SK-N-SH treated with all-trans-retinoic acid at 6 μM for 48 hours (cell line): ENCODE results near the gene PRKAG2.

Source experiments
- ATAC-seq: fragments of 200-7000 bp; cut with Tn5 transposase; 3 replicates; pipeline ENCODE4 v1.9.1; 2020; ENCODE audit warnings: mild to moderate bottlenecking, moderate library complexity
- ARNTL ChIP-seq: fragments of 450-650 bp; formaldehyde crosslinking; IDR thresholded peaks from 2 replicates; pipeline ENCODE4 v1.5.0; 2020; ENCODE audit warnings: low read depth, mild to moderate bottlenecking, moderate library complexity, borderline replicate concordance
- CREB5 ChIP-seq: fragments of 250-450 bp; sonication (Bioruptor Pico); IDR thresholded peaks from 2 replicates; pipeline ENCODE4 v1.5.1; 2020; ENCODE audit warnings: low read depth, mild to moderate bottlenecking, moderate library complexity
- CSDC2 ChIP-seq: fragments of 250-450 bp; sonication (Bioruptor Pico); IDR thresholded peaks from 2 replicates; pipeline ENCODE4 v1.5.0; 2020; ENCODE audit warnings: mild to moderate bottlenecking, moderate library complexity
- GLIS3 ChIP-seq: fragments of 250-450 bp; sonication (Bioruptor Pico); IDR thresholded peaks from 2 replicates; pipeline ENCODE4 v1.5.0; 2020; ENCODE audit warnings: mild to moderate bottlenecking, moderate library complexity
- OSR1 ChIP-seq: fragments of 250-450 bp; sonication (Bioruptor Pico); IDR thresholded peaks from 2 replicates; pipeline ENCODE4 v1.8.0; 2022; ENCODE audit warnings: moderate library complexity, mild to moderate bottlenecking, inconsistent platforms
- PATZ1 ChIP-seq: fragments of 250-450 bp; sonication (Bioruptor Pico); IDR thresholded peaks from 2 replicates; pipeline ENCODE4 v1.8.0; 2020; ENCODE audit warnings: mild to moderate bottlenecking, moderate library complexity, borderline replicate concordance
- PPARA ChIP-seq: fragments of 250-450 bp; sonication (Bioruptor Pico); IDR thresholded peaks from 2 replicates; pipeline ENCODE4 v1.5.0; 2020; ENCODE audit warnings: mild to moderate bottlenecking, borderline replicate concordance
- RARB ChIP-seq: fragments of 250-450 bp; sonication (Bioruptor Pico); IDR thresholded peaks from 2 replicates; pipeline ENCODE4 v1.8.0; 2021; ENCODE audit warnings: mild to moderate bottlenecking, moderate library complexity
- SNAI2 ChIP-seq: fragments of 250-450 bp; sonication (Bioruptor Pico); IDR thresholded peaks from 2 replicates; pipeline ENCODE4 v1.5.0; 2020; ENCODE audit warnings: mild to moderate bottlenecking, moderate library complexity
- TCF4 ChIP-seq: fragments of 250-450 bp; sonication (Bioruptor Pico); IDR thresholded peaks from 2 replicates; pipeline ENCODE4 v1.8.0; 2021; ENCODE audit warnings: mild to moderate bottlenecking, moderate library complexity, borderline replicate concordance
- TOX ChIP-seq: fragments of 250-450 bp; sonication (Bioruptor Pico); IDR thresholded peaks from 2 replicates; pipeline ENCODE4 v1.8.0; 2021; ENCODE audit warnings: mild to moderate bottlenecking, moderate library complexity, borderline replicate concordance
- ZFP3 ChIP-seq: fragments of 250-450 bp; sonication (Bioruptor Pico); IDR thresholded peaks from 2 replicates; pipeline ENCODE4 v1.5.0; 2020; ENCODE audit warnings: mild to moderate bottlenecking, moderate library complexity
- ZFP30 ChIP-seq: fragments of 450-650 bp; formaldehyde crosslinking; IDR thresholded peaks from 2 replicates; pipeline ENCODE4 v1.5.0; 2022; ENCODE audit warnings: mild to moderate bottlenecking, moderate library complexity
- ZNF565 ChIP-seq: fragments of 450-650 bp; formaldehyde crosslinking; conservative IDR thresholded peaks from 2 replicates; pipeline ENCODE4 v1.5.0; 2020; ENCODE audit warnings: low read depth, mild to moderate bottlenecking, moderate library complexity
- ZNF70 ChIP-seq: fragments of 450-650 bp; formaldehyde crosslinking; IDR thresholded peaks from 2 replicates; pipeline ENCODE4 v1.5.0; 2020; ENCODE audit warnings: mild to moderate bottlenecking, moderate library complexity
- ZNF8 ChIP-seq: fragments of 450-650 bp; formaldehyde crosslinking; IDR thresholded peaks from 2 replicates; pipeline ENCODE4 v1.5.0; 2020; ENCODE audit warnings: mild to moderate bottlenecking, moderate library complexity
- TF ChIP-seq, protein P1 (sequence below): fragments of 250-450 bp; sonication (Bioruptor Pico); IDR thresholded peaks from 2 replicates; pipeline ENCODE4 v1.5.0; 2020; ENCODE audit warnings: mild to moderate bottlenecking, moderate library complexity
- TF ChIP-seq, protein P2 (sequence below): fragments of 250-450 bp; sonication (Bioruptor Pico); IDR thresholded peaks from 2 replicates; pipeline ENCODE4 v1.5.1; 2021; ENCODE audit warnings: mild to moderate bottlenecking, moderate library complexity

PRKAG2 gene

GRCh38 chr7:151856098-151856497 lies 20.8 kb downstream of the PRKAG2 start (continued):
- no peak for TF ChIP-seq CREB5 (CRISPR knock-in tag)
- TF ChIP-seq TOX (CRISPR knock-in tag), result no peak
- TF ChIP-seq ZFP3 (CRISPR knock-in tag), result no peak
- no peak for TF ChIP-seq ZFP30
- TF ChIP-seq SNAI2 (CRISPR knock-in tag), result no peak
- TF ChIP-seq, protein P1, sequence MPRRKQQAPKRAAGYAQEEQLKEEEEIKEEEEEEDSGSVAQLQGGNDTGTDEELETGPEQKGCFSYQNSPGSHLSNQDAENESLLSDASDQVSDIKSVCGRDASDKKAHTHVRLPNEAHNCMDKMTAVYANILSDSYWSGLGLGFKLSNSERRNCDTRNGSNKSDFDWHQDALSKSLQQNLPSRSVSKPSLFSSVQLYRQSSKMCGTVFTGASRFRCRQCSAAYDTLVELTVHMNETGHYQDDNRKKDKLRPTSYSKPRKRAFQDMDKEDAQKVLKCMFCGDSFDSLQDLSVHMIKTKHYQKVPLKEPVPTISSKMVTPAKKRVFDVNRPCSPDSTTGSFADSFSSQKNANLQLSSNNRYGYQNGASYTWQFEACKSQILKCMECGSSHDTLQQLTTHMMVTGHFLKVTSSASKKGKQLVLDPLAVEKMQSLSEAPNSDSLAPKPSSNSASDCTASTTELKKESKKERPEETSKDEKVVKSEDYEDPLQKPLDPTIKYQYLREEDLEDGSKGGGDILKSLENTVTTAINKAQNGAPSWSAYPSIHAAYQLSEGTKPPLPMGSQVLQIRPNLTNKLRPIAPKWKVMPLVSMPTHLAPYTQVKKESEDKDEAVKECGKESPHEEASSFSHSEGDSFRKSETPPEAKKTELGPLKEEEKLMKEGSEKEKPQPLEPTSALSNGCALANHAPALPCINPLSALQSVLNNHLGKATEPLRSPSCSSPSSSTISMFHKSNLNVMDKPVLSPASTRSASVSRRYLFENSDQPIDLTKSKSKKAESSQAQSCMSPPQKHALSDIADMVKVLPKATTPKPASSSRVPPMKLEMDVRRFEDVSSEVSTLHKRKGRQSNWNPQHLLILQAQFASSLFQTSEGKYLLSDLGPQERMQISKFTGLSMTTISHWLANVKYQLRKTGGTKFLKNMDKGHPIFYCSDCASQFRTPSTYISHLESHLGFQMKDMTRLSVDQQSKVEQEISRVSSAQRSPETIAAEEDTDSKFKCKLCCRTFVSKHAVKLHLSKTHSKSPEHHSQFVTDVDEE (CRISPR knock-in tag), result no peak
- no peak for TF ChIP-seq TCF4
- TF ChIP-seq PATZ1 (CRISPR knock-in tag), result no peak

GRCh38 chr7:151854720-151855071 lies 22.2 kb downstream of the PRKAG2 start:
- TF ChIP-seq OSR1 (no peak), TOX (CRISPR knock-in tag) (no peak), CREB5 (CRISPR knock-in tag) (no peak), TCF4 (no peak), ZFP30 (no peak), ZFP3 (CRISPR knock-in tag) (no peak), RARB (CRISPR knock-in tag) (no peak), CSDC2 (CRISPR knock-in tag) (no peak), ZNF8 (CRISPR knock-in tag) (no peak), PPARA (CRISPR knock-in tag) (no peak), ZNF565 (CRISPR knock-in tag) (no peak), GLIS3 (no peak), ARNTL (CRISPR knock-in tag) (no peak), ZNF70 (CRISPR knock-in tag) (no peak)
- TF ChIP-seq, protein P2, sequence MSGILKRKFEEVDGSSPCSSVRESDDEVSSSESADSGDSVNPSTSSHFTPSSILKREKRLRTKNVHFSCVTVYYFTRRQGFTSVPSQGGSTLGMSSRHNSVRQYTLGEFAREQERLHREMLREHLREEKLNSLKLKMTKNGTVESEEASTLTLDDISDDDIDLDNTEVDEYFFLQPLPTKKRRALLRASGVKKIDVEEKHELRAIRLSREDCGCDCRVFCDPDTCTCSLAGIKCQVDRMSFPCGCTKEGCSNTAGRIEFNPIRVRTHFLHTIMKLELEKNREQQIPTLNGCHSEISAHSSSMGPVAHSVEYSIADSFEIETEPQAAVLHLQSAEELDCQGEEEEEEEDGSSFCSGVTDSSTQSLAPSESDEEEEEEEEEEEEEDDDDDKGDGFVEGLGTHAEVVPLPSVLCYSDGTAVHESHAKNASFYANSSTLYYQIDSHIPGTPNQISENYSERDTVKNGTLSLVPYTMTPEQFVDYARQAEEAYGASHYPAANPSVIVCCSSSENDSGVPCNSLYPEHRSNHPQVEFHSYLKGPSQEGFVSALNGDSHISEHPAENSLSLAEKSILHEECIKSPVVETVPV (CRISPR knock-in tag), result no peak
- TF ChIP-seq, protein P1 (CRISPR knock-in tag), result no peak
- no peak for ATAC-seq
